ENCODE data around the gene GBP5. TPM values are rescaled to one million over a fixed set of nuclear protein-coding genes. Genes with fewer than 3 reads are reported as not detected.
"Not testable (repeated sequence)": the region's sequence is repeated elsewhere in the genome, so short reads cannot be mapped to it uniquely, and the experiment has no call there.

GBP5 gene
- 0.07 TPM in 1 of 2 replicates, not detected in the other for total RNA-seq (2014; rRNA removed; shearing (Covaris generic))

GRCh38 chr1:89272269-89273041, at the start of gene GBP5:
Gene GBP5 (minus strand): TSS chr1:89272860. CDS start chr1:89269555, 3,305 bp downstream.
- not testable (repeated sequence) for DNase-seq (ENCODE audit: low spot score)

- DNase-seq (ENCODE audit: low spot score) = no peak
Measured at GRCh38 chr1:89322402-89322801, 49.7 kb upstream of the GBP5 start.

- no peak for DNase-seq (ENCODE audit: low spot score)
Measured at GRCh38 chr1:89312572-89312971, 39.9 kb upstream of the GBP5 start.

- DNase-seq (ENCODE audit: low spot score) = peak; percentile 15
Measured at GRCh38 chr1:89311757-89312156, 39.1 kb upstream of the GBP5 start.

- DNase-seq (ENCODE audit: low spot score) = no peak
Measured at GRCh38 chr1:89310976-89311375, 38.3 kb upstream of the GBP5 start.

GRCh38 chr1:89310505-89310904, 37.8 kb upstream of the GBP5 start:
- peak; percentile 3 for DNase-seq (ENCODE audit: low spot score)

- DNase-seq (ENCODE audit: low spot score) = no peak
Measured at GRCh38 chr1:89309828-89310227, 37.2 kb upstream of the GBP5 start.

GRCh38 chr1:89306273-89306672, 33.6 kb upstream of the GBP5 start:
- DNase-seq (ENCODE audit: low spot score) = no peak

GRCh38 chr1:89305493-89305892, 32.8 kb upstream of the GBP5 start:
- no peak for DNase-seq (ENCODE audit: low spot score)

- DNase-seq (ENCODE audit: low spot score) = no peak
Measured at GRCh38 chr1:89304572-89305230, 32.0 kb upstream of the GBP5 start.

- no peak for DNase-seq (ENCODE audit: low spot score)
Measured at GRCh38 chr1:89302697-89303332, 30.2 kb upstream of the GBP5 start.

- not testable (repeated sequence) for DNase-seq (ENCODE audit: low spot score)
Measured at GRCh38 chr1:89299739-89300463, 27.2 kb upstream of the GBP5 start.

- DNase-seq (ENCODE audit: low spot score) = no peak
Measured at GRCh38 chr1:89298461-89298860, 25.8 kb upstream of the GBP5 start.

- no peak for DNase-seq (ENCODE audit: low spot score)
Measured at GRCh38 chr1:89295187-89295586, 22.5 kb upstream of the GBP5 start.

GRCh38 chr1:89291276-89291675, 18.6 kb upstream of the GBP5 start:
- DNase-seq (ENCODE audit: low spot score) = no peak

GRCh38 chr1:89288051-89288340, 15.3 kb upstream of the GBP5 start:
- DNase-seq (ENCODE audit: low spot score) = no peak

- no peak for DNase-seq (ENCODE audit: low spot score)
Measured at GRCh38 chr1:89287181-89288050, 14.8 kb upstream of the GBP5 start.

GRCh38 chr1:89286549-89287180, 14.0 kb upstream of the GBP5 start:
- no peak for DNase-seq (ENCODE audit: low spot score)

GRCh38 chr1:89285745-89286380, 13.2 kb upstream of the GBP5 start:
- no peak for DNase-seq (ENCODE audit: low spot score)

GRCh38 chr1:89284078-89284763, 11.6 kb upstream of the GBP5 start:
- DNase-seq (ENCODE audit: low spot score) = not testable (repeated sequence)
